HG03060 (cell line): ENCODE measurements around the gene RPL36AL.
"Not testable (repeated sequence)": the region's sequence is repeated elsewhere in the genome, so short reads cannot be mapped to it uniquely, and the experiment has no call there.

ENCODE experiments used
- ATAC-seq: cut with Tn5 transposase; IDR thresholded peaks from one replicate; pipeline ENCODE4 v1.9.1; 2021; ENCODE audit warnings: low read depth, moderate number of reproducible peaks; ENCODE audit not compliant: unreplicated experiment

The RPL36AL gene

GRCh38 chr14:49620182-49621113, at the start of gene RPL36AL, which contains the start of gene MGAT2:
RPL36AL (minus strand) TSS chr14:49620626; CDS start chr14:49619104, 1,522 bp downstream.
MGAT2 (plus strand) TSS chr14:49620799; CDS start chr14:49621269, 470 bp downstream.
- ATAC-seq: peak; percentile 71

GRCh38 chr14:49659526-49660455, 39.4 kb upstream of the RPL36AL start:
- no peak for ATAC-seq

GRCh38 chr14:49657500-49657899, 37.1 kb upstream of the RPL36AL start:
- ATAC-seq: not testable (repeated sequence)

DNA sequence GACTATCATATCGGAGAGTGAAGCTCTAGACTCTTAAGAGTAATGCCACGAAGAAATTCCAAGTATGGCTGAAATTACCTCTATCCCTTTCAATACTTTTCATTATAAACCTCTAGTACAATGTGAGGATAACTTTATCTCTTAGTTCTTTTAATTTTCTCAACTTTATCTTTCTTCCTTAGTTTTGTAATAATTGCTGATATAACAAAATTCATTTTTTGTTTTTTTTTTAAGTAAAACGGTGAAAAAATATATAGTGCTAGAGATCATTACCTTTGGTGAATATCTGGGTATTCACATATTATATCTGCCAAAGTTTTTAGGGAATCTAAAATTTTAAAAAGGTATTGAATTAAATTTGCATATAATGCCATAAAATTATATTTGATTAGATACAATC, 34.1 kb upstream of the RPL36AL start:
- ATAC-seq: no peak

DNA sequence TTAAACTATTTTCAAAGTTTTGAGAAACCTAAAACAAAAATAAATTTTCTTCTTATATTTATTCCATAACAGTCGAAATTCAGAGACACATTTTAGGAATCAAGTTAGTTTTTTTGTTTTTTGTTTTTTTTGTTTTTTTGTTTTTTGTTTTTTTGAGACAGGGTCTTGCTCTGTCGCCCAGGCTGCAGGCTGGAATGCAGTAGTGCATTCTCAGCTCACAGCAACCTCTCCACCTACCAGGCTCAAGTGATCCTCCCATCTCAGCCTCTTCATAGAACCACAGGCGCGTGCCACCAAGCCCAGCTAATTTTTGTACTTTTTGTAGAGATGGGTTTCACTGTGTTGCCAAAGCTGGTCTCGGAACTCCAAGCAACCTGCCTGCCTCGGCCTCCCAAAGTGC, 33.1 kb upstream of the RPL36AL start:
- no peak for ATAC-seq

- no peak for ATAC-seq
These were observed 21.7 kb upstream of the RPL36AL start for GRCh38 chr14:49642163-49642562.

- ATAC-seq: no peak
These were observed 21.3 kb upstream of the RPL36AL start for GRCh38 chr14:49641697-49642129.

DNA sequence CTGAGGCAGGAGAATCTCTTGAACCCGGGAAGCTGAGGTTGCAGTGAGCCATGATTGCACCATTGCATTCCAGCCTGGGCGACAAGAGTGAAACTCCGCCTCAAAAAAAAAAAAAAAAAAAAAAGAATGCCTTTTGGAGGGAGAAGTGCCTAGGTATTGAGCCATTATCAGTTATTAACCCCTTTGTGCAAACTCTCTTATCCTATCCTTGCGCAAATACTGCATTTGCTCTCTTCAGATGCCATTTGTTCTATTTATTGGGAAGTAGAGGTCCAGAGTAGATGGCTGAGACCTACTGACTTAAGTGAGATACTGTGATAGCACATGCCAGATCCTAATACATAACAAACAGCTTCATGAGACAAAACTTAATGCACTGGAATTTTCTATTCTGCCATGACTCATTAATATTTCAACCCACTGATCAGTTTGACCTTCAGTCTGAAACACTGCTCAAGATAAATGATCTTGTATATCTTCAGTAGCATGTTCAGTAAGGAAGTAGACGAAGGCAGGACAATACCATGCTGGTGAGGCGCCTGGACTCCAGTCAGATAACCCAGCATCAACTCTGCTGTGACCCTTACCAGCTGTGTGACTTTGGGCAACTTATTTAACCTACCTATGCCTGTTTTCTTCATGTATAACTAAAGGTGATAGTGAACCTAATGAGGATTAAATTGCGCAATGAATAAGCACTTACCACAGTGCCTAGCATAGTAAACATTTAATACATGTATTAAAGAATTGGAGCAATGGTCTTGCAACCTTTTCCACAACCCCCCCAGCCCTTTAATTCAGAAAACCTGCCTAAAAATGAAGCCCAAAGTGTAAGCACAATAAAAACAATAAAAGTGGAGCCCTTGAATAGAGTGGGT, 20.4 kb upstream of the RPL36AL start:
- no peak for ATAC-seq

DNA sequence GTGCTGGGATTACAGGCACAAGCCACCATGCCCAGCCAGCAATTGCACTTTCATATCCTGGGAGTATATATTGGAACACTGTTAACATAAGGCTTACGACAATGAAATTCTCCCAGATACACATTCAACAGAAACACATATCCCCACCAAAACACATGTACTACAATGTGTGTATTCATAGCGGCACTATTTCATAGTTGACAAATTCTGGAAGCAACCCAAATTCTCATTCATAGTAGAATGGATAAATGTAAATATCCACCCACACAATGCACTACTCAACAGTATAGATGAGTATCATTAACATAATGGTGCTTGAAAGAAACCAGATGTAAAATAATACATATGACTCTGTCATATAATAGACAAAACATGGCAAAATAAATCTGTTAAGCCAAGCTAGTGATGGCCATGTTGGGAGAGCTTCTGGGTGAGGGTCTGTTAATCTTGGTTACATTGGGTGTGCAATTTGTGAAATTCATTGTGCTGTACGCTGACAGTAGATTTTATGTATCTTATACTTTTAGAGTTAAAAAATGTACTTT, 17.2 kb upstream of the RPL36AL start:
- no peak for ATAC-seq

DNA sequence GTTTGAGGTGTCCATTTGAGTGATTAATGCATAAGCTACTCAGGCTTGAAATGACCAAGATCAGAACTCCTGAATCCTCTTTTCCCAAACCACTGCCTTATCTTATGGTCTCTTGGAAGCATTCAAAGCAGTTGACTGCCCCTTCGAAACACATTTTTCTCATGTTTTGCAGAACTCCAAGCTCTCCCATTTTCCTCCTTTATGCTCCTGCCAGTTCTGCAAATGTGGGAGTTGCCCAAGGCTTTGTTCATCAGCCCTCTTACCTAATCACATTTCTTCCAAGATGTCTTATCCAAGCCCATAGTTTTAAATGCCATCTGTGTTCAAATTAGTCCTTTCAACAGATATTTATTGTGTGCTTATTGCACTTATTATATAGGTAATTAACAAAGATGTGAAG, 16.4 kb upstream of the RPL36AL start:
- no peak for ATAC-seq

DNA sequence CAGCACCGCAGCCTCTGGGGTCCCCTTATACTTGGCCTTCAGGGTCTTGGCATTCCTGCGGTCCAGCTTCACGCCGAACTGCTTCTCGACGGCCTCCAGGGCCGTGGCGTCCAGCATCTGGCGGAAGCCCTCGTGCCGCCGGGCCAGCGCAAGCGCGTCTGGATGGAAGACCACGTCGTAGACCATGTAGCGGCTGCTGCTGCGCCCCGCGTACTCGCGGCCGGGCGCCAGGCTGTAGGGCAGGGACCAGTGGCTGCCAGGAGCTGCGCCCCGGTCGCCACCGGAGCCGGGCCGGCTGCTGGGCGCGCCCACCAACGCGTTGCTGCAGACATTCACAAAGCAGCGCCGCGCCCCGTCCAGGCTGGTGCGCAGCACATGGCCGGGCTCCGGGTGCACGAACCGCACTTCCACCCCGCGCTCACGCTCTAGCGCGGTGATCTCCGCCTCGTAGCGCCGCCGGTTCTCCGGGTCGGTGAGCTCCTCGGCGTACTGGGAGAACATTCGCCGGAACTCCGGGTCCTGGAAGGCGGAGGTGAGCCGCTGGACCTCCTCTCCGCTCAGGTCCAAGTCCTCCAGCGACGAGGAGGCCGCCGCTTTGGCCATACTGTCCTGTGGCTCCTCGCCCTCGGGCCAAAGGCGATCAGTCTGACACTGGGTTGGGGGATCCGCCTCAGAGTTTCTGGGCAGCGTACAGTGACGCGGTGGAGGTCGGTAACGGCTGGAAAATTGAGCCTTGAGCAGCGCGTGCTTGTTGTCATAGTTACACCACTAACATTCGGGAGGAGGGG, 14.3 kb upstream of the RPL36AL start, which contains the start of gene DNAAF2:
TSS of gene DNAAF2 (minus strand) at position 698 of the 788 bp plus-strand sequence. CDS start at position 603, 95 bp downstream.
- peak; percentile 16 for ATAC-seq

- ATAC-seq: peak; percentile 64
These were observed 13.5 kb upstream of the RPL36AL start for GRCh38 chr14:49633640-49634546.

DNA sequence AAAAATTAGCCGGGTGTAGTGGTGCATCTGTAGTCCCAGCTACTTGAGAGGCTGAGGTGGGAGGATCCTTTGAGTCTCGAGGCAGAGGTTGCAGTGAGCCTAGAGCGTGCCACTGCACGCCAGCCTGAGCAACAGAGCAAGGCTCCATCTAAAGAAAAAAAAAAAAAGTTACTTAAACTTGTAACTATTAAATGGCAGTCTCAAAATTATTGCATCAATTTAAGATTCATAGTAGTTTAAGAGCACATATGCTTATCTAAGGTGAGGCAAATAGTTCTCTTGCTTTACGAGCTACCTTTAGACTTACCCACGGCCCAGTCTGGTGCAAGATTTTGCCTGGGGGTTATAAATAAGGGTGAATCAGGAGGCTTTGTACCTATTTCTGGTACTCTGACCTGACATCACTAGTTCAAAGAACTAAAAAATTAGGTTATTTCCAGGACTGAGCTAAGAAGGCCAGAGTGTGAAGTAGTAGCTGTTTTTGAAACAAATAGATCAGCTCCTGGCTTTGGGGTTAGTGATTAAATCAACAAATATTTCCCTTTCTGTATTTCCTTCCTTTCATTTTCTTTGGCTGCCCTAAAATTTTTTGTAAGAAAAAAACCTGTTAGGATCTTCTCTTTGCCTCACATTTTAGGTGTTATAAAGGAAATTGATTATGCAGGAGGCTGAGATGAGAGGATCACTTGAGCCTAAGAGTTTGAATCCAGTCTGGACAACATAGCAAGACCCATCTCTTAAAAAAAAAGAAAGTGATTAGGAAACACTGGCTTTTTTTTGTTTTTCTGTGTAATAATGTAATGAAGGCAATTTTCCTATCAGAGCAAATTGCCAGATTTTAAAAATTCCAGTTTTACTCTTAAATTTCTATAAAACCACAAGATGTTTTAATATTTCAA, 3.8 kb upstream of the RPL36AL start:
- ATAC-seq: no peak

GRCh38 chr14:49623387-49623786, 3.0 kb upstream of the RPL36AL start:
- no peak for ATAC-seq

- no peak for ATAC-seq
These were observed 1.7 kb upstream of the RPL36AL start for GRCh38 chr14:49622022-49622607.

DNA sequence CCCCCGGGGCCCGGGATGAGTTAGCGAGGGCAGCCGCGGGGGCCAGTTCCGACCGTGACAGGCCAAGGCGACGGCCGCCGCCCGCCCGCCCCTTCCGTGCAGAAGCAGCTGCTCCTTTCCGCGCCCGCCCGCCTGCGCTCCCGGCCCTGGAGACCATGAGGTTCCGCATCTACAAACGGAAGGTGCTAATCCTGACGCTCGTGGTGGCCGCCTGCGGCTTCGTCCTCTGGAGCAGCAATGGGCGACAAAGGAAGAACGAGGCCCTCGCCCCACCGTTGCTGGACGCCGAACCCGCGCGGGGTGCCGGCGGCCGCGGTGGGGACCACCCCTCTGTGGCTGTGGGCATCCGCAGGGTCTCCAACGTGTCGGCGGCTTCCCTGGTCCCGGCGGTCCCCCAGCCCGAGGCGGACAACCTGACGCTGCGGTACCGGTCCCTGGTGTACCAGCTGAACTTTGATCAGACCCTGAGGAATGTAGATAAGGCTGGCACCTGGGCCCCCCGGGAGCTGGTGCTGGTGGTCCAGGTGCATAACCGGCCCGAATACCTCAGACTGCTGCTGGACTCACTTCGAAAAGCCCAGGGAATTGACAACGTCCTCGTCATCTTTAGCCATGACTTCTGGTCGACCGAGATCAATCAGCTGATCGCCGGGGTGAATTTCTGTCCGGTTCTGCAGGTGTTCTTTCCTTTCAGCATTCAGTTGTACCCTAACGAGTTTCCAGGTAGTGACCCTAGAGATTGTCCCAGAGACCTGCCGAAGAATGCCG, 872 bp upstream of the RPL36AL start:
- no peak for ATAC-seq
